Smooth muscle cell (in vitro differentiated cells): ENCODE results near the gene PHLPP2. TPM values are rescaled to one million over a fixed set of nuclear protein-coding genes. Genes with fewer than 3 reads are reported as not detected.

ENCODE experiments used
- DNase-seq: peaks from one replicate; lab custom pipeline; 2025; ENCODE audit not compliant: unreplicated experiment; lab: John Stamatoyannopoulos, UW
- H2AFZ ChIP-seq: fragments of 200-600 bp; sonication (generic); 2 replicates; pipeline ENCODE4 v1.6.0; 2016; ENCODE audit warnings: antibody characterized with exemption, low read depth, mild to moderate bottlenecking
- H3F3A ChIP-seq: fragments of 200-600 bp; sonication (generic); 2 replicates; pipeline ENCODE4 v1.6.0; 2017; ENCODE audit warnings: antibody characterized with exemption, low read depth
- H3K27ac ChIP-seq: fragments of 200-600 bp; sonication (generic); 2 replicates; pipeline ENCODE4 v1.5.1; 2016; ENCODE audit warnings: low read depth, mild to moderate bottlenecking
- H3K27me3 ChIP-seq: fragments of 200-600 bp; sonication (generic); 2 replicates; pipeline ENCODE4 v1.6.1; 2016; ENCODE audit warnings: low read depth, mild to moderate bottlenecking
- H3K36me3 ChIP-seq: fragments of 200-600 bp; sonication (generic); 2 replicates; pipeline ENCODE4 v1.5.1; 2016; ENCODE audit warnings: low read depth
- H3K4me1 ChIP-seq: fragments of 200-600 bp; sonication (generic); 2 replicates; pipeline ENCODE4 v1.5.1; 2016; ENCODE audit warnings: low read depth
- H3K4me2 ChIP-seq: fragments of 200-600 bp; sonication (generic); 2 replicates; pipeline ENCODE4 v1.6.0; 2016; ENCODE audit warnings: mild to moderate bottlenecking
- H3K4me3 ChIP-seq: fragments of 200-600 bp; sonication (generic); 2 replicates; pipeline ENCODE4 v1.5.1; 2016; ENCODE audit warnings: mild to moderate bottlenecking
- H3K79me2 ChIP-seq: fragments of 200-600 bp; sonication (generic); 2 replicates; pipeline ENCODE4 v1.6.0; 2016; ENCODE audit warnings: low read depth, mild to moderate bottlenecking
- H3K9ac ChIP-seq: fragments of 200-600 bp; sonication (generic); 2 replicates; pipeline ENCODE4 v1.6.0; 2016; ENCODE audit warnings: low read depth
- H3K9me3 ChIP-seq: fragments of 200-600 bp; sonication (generic); replicated peaks from 2 replicates; pipeline ENCODE4 v1.5.1; 2016; ENCODE audit warnings: low read depth
- H4K20me1 ChIP-seq: fragments of 200-600 bp; sonication (generic); 2 replicates; pipeline ENCODE4 v1.6.0; 2016; ENCODE audit warnings: low read depth
- CTCF ChIP-seq: fragments of 200-600 bp; sonication (generic); IDR thresholded peaks from 2 replicates; pipeline ENCODE4 v1.5.1; 2017; ENCODE audit warnings: borderline replicate concordance, mild to moderate bottlenecking, antibody characterized with exemption; ENCODE audit not compliant: insufficient read depth, poor library complexity, severe bottlenecking
- WGBS: methylation state at CpG from one replicate; pipeline ENCODE4 v1.1.7; 2016; ENCODE audit warnings: low lambda C conversion rate; 5-methylcytosine and 5-hydroxymethylcytosine counted together
- polyA plus RNA-seq: library from polyadenylated mRNA; unstranded; fragments of >200 nt; fragmentation: Nextera tagmentation; extraction: Ambion mirVana; gene quantifications from 2 replicates; pipeline ENCODE4 v1.2.1, GENCODE V29; 2016
- total RNA-seq: library from RNA; depleted of rRNA; stranded (reverse); fragments of >200 nt; gene quantifications from 2 replicates; pipeline ENCODE4 v1.2.3, GENCODE V29; 2014

PHLPP2 gene
- total and polyA plus RNA-seq, 2 experiments from 2014 or later, result 2.3 to 5.3 TPM

GRCh38 chr16:71673582-71673973 lies 50.9 kb downstream of the PHLPP2 start:
- Histone ChIP-seq H3K79me2 (no peaks in the 10 kb centered on the region), H3K4me2 (no peak overlapping the region), H4K20me1 (no peaks in the 10 kb centered on the region), H3K27ac (no peak overlapping the region), H3K4me3 (no peak overlapping the region), H3K36me3 (peaks cover 20% of the 10 kb centered on the region), H3K9ac (no peak overlapping the region), H3F3A (no peaks in the 10 kb centered on the region), H3K27me3 (no peaks in the 10 kb centered on the region), H3K4me1 (no peaks in the 10 kb centered on the region), H2AFZ (no peak overlapping the region), H3K9me3 (no peaks in the 10 kb centered on the region)
- DNase-seq, result no peak
- TF ChIP-seq CTCF, result no peak
- WGBS, result 92% methylated on average over 1 of the region's 1 CpG

DNA sequence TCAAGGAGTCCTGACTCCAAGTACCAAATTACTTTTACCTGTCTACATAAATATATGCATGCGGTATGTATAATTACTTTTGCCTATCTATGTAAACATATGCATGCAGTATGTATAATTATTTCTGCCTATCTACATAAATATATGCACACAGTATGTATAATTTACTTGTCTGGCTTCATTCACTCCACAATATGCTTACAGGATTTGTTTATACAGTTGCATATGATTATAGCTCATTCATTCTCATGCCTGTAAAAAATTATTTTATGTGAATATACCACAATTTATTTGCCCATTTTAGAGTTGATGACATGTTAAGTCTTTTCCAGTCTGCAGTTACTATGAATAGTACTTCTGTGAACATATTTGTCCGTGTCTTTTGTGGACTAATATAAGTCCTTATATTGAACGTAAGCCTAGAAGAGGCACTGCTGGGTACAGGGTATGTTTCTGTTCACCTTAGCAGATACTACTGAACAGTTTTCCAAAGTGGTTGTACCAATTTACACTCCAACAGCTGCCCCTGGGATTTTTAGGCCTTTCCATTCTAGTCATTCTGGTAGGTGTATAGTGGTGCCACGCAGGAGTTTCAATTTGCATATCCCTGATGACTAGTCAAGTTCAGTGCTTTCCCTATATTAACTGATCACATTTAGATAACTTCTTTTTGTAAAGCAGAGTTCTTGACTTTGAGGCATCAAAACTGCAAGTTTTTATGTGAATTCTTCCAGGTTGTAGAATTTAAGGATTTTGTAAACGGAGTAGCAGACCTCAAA lies 51.5 kb downstream of the PHLPP2 start:
- no peaks in the 10 kb centered on the region for H3K4me1 ChIP-seq
- no peak for TF ChIP-seq CTCF

GRCh38 chr16:71672125-71672524 lies 52.4 kb downstream of the PHLPP2 start:
- WGBS, result 92% methylated on average over 3 of the region's 3 CpGs
- Histone ChIP-seq H3K27ac (no peak overlapping the region), H2AFZ (no peak overlapping the region), H3K4me1 (no peaks in the 10 kb centered on the region), H3K27me3 (no peaks in the 10 kb centered on the region), H4K20me1 (no peaks in the 10 kb centered on the region), H3K4me2 (no peak overlapping the region), H3F3A (no peaks in the 10 kb centered on the region), H3K36me3 (peaks cover 19% of the 10 kb centered on the region), H3K9me3 (no peaks in the 10 kb centered on the region), H3K79me2 (no peaks in the 10 kb centered on the region), H3K9ac (no peak overlapping the region), H3K4me3 (no peak overlapping the region)
- DNase-seq, result no peak
- TF ChIP-seq CTCF, result no peak

More for the DNA sequence above, 51.5 kb downstream of the PHLPP2 start:
- Histone ChIP-seq H3K4me3 (no peak overlapping the region), H3F3A (no peaks in the 10 kb centered on the region), H2AFZ (no peak overlapping the region), H3K36me3 (peaks cover 19% of the 10 kb centered on the region), H3K9ac (no peak overlapping the region), H3K27me3 (no peaks in the 10 kb centered on the region), H4K20me1 (no peaks in the 10 kb centered on the region), H3K4me2 (no peak overlapping the region), H3K79me2 (no peaks in the 10 kb centered on the region), H3K9me3 (no peaks in the 10 kb centered on the region), H3K27ac (no peak overlapping the region)
- DNase-seq, result no peak
- 93% methylated on average over 5 of the region's 5 CpGs for WGBS

DNA sequence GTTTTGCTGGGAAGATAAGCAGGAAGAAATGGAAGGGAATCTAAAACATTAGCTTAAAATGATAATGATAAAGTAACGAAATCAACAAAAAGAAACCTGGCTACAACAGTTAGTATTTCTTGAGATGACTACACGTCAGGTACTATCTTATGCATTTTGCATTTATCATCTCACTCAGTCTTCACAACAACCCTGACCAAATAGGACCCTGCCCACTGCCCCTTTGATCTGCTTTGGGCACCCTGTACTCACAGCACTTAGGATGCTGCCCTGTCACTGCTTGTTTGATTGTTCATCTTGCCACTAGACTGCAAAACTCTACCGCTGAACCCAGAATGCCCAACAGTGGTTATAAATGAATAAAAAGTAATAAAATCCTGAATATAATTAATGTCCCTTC lies 53.3 kb downstream of the PHLPP2 start:
- TF ChIP-seq CTCF, result no peak
- Histone ChIP-seq H3K27me3 (no peaks in the 10 kb centered on the region), H3K9ac (no peak overlapping the region), H2AFZ (no peak overlapping the region), H3K9me3 (no peaks in the 10 kb centered on the region), H4K20me1 (no peaks in the 10 kb centered on the region), H3K4me2 (no peak overlapping the region), H3K4me1 (no peaks in the 10 kb centered on the region), H3K79me2 (no peaks in the 10 kb centered on the region), H3K36me3 (peaks cover 24% of the 10 kb centered on the region), H3K4me3 (no peak overlapping the region), H3K27ac (no peak overlapping the region), H3F3A (no peaks in the 10 kb centered on the region)
- DNase-seq, result no peak
- 100% methylated on average over 3 of the region's 3 CpGs for WGBS
